ENCODE results near the gene WDSUB1.

WDSUB1 gene

GRCh38 chr2:159219394-159219998 lies 67.0 kb downstream of the WDSUB1 start:
- DNase-seq = no peak

GRCh38 chr2:159218389-159218788 lies 68.1 kb downstream of the WDSUB1 start:
- no peak for DNase-seq

- DNase-seq = no peak
Measured at GRCh38 chr2:159217676-159218075, 68.8 kb downstream of the WDSUB1 start.

DNA sequence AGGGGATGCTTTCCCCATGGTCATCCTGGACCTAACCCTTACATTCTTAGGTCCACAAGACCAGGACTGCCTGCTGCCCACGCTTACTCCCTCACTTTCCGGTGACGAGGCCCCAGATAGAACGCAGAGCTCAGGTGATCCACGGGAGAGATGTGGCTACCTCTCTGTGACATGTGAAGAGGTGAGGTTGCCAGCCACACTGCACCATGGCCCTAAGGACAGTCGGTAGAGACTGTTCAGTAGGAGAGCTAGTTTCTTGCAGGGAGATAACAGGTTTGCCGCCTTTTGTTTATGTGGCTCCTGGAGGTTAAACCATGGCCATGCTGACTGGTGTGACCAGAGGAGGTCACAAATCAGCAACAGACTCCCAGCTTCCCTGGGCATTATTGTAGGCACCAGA lies 71.4 kb downstream of the WDSUB1 start:
- no peak for DNase-seq

DNA sequence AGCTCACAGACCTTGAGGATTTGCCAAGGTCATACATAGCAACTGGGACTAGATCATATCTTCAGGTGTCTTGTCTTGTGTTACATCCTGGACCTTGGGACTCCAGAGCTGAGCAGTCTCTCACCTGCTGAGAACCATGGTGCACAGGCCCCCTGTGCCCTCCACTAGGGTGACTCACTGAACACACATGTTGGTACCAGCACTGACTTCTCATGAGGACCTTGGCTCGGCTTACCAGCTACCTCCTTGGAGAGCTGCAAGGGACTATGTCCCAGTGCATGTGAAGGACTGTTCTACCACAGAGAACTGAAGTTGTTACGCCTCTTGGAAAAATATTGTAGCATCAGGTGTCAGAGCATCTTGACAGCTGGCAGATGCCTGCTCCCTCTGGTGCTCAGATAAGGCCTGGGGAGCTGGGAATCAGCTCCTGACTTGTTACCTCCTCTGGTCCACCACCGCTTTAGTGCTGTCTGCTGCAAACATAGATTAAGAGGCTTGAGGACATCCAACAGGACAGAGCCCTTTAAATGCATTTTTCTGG lies 72.1 kb downstream of the WDSUB1 start:
- no peak for DNase-seq

- DNase-seq = no peak
Measured at GRCh38 chr2:159213296-159213695, 73.2 kb downstream of the WDSUB1 start.

GRCh38 chr2:159211447-159212396 lies 74.8 kb downstream of the WDSUB1 start:
- DNase-seq = no peak

- DNase-seq = no peak
Measured at GRCh38 chr2:159209341-159210306, 76.9 kb downstream of the WDSUB1 start.

DNA sequence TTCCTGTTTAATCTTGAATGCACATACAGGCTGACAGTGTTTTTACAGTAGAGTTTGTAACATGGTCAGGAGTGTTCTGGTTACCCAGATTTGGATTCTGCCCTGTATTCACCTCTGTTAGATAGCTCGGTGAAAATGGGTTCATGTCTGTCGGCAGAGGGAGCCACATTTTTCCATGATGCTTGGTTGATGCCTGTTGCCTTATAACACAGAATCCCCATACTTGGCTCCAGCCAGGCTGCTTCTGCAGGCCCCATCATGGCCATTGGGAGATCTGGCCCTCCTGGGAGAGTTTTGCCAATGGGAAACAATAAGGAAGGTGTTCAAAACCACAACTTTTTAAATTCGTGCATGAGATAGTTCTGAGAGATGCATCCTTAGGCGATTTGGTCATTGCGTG lies 78.1 kb downstream of the WDSUB1 start:
- no peak for DNase-seq

DNA sequence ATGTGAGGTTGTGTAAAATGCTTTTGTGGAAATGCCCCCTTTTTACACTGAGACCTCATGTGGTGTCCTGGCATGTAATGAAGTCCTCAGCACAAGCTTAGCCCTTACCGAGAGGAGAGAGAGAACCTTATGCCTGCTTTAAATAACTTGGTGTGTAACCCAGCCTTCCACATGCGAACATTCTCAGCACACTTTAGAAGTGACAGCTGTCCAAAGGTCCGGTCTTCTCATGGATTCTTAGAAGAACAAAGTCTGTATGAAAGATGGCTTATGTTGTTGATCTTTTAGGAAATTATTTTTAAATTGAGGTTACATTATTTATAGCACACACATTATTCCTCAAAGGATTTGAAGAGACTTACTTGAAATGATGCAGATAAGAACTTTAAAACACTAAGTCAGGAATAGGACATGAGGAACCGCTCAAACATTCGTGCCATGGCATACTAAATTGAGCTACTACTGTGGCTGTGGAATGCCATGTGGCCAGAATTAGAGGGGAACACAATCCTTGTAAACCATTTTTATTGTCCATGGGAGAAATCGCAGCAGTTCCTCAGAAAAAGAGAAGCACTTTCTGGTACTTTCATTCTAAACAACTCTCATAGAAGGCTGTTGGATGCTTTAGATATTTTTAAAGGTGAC lies 79.6 kb downstream of the WDSUB1 start:
- DNase-seq = no peak

- no peak for DNase-seq
Measured at GRCh38 chr2:159204381-159205144, 81.9 kb downstream of the WDSUB1 start.

- DNase-seq = no peak
Measured at GRCh38 chr2:159202568-159203071, 83.9 kb downstream of the WDSUB1 start.

DNA sequence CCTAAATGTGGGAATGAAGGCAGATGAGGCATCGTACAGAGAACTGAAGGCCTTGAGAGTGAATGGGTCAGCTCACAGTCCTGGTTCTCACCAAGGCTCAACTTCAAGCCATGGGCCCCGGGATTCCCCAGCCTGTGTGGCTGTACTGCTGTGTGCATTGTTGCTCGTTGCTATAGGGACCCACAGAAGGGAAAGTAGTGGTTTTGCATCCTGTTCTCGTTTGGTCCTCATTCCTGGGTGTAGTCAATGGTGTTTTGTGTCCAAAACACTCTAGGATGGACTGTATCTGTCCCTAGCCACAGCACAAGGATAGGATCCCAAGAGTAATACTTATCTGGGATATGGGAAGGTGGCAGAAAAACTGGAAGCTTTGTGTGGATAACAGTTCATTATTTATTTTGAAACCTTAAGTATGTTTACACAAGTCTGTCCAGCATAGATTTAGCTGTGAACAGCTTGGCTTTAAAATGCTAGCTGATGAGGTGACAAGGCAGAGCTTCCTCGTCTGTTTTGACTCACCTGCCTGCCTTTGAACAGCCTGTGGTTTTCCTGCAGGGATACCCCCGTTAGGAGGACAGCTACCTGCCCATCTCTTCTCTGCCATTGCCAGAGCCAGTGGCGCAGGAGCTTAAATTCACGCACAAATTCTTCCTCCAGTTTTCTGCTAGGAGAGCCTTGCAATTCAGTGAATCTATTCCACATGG lies 85.0 kb downstream of the WDSUB1 start:
- DNase-seq = no peak

- DNase-seq = no peak
Measured at GRCh38 chr2:159200498-159200897, 86.0 kb downstream of the WDSUB1 start.

- DNase-seq = no peak
Measured at GRCh38 chr2:159199761-159200465, 86.6 kb downstream of the WDSUB1 start.

DNA sequence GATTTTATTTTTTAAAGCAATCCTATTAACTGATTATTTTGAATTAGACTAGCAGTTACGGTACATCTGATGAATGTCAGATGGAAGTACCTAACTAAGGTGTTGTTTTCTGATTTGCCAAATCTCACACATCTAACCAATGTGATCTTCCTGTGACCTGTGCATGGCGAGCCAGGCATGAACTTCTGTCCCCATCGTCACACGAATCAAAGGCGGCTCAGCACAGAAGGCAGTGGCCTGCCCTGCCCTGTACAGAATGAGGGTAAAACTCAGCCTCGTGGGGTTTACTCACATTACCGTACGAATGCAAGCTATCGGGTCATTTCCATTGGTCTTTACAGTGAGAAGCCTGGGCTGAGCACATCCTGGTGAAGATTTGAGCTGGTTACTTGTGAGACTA lies 87.3 kb downstream of the WDSUB1 start:
- DNase-seq = no peak

GRCh38 chr2:159196393-159196925 lies 90.0 kb downstream of the WDSUB1 start:
- no peak for DNase-seq

DNA sequence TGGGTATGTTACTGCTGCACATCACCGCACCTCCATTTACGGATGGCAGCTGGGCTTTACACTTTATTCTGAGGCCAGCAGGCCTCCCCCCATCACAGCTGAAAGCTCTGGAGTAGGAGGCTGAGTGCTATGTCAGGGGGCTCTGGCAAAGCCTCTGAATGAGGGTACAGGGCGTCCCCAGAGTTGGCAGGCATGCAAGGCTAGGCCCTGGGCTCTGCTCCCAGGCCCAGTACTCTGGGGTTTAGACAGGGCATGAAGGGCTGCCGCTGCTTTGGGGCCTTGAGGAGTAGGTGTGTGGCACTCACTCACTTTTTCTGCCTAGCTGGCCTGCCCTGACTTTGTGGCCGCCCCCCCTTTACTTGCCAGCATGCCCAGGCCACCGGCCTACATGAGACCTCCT lies 90.8 kb downstream of the WDSUB1 start:
- DNase-seq = no peak

GRCh38 chr2:159194241-159194640 lies 92.3 kb downstream of the WDSUB1 start:
- DNase-seq = no peak

DNA sequence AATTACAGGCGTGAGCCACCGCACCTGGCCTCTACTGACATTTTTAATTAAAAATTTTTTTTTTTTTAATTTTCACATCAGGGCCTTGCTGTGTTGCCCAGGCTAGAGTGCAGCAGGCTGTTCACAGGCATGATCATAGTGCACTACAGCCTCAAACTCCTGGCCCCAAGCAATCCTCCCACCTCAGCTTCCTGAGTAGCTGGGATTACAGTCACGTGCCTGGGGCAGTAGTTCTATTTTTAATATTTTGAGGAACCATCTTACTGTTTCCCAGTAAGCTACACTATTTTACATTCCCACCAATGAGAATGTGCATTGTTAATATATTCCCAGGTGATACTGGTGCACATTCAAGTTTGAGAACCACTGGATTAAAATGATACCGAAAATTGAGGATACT lies 92.7 kb downstream of the WDSUB1 start:
- DNase-seq = no peak

Data from NCI-H526 treated with DMSO at 0.1 percent for 48 hours (cell line).